Loucy (cell line): ENCODE results near the gene RICTOR.

Experiments used
- EZH2phosphoT487 ChIP-seq: fragments of 200-600 bp; IDR thresholded peaks from 2 replicates; pipeline ENCODE4 v1.6.1; 2018; ENCODE audit warnings: antibody characterized with exemption, mild to moderate bottlenecking, moderate library complexity, borderline replicate concordance
- TF ChIP-seq, protein P1 (sequence below): fragments of 200-600 bp; sonication (generic); conservative IDR thresholded peaks from 2 replicates; pipeline ENCODE4 v1.5.1; 2014; ENCODE audit warnings: mild to moderate bottlenecking, antibody characterized with exemption, low read length

DNA sequence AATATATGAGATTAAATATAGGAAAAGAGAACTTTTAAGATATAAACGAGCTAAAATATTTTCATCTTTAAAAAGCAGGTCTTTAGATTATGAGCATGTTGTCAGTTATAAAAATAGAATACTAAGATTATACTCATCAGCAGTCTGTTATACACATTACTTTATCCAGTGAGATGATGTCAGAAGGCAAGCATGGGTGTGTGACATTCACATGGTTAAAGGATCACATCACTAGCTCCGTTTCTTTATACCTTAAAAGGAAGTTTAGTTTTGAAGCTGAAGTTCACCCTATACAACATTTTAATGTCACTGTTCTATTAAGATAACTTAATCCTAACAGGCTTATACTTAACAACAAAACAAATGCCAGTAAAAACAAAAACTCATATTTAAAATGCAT, 59.6 kb downstream of the RICTOR start:
- TF ChIP-seq, protein P1, sequence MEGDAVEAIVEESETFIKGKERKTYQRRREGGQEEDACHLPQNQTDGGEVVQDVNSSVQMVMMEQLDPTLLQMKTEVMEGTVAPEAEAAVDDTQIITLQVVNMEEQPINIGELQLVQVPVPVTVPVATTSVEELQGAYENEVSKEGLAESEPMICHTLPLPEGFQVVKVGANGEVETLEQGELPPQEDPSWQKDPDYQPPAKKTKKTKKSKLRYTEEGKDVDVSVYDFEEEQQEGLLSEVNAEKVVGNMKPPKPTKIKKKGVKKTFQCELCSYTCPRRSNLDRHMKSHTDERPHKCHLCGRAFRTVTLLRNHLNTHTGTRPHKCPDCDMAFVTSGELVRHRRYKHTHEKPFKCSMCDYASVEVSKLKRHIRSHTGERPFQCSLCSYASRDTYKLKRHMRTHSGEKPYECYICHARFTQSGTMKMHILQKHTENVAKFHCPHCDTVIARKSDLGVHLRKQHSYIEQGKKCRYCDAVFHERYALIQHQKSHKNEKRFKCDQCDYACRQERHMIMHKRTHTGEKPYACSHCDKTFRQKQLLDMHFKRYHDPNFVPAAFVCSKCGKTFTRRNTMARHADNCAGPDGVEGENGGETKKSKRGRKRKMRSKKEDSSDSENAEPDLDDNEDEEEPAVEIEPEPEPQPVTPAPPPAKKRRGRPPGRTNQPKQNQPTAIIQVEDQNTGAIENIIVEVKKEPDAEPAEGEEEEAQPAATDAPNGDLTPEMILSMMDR = no peak
- TF ChIP-seq EZH2phosphoT487 = no peak
